K562 (cell line): ENCODE data around the gene RPL7A.

Source experiments
- CHD1 ChIP-seq: fragments of 200-600 bp; sonication (generic); IDR thresholded peaks from one replicate; pipeline ENCODE4 v1.6.1; 2012; ENCODE audit warnings: mild to moderate bottlenecking, moderate library complexity, low read length, inconsistent platforms
- CHD2 ChIP-seq: IDR thresholded peaks from 2 replicates; pipeline ENCODE4 v1.6.1; 2011; ENCODE audit warnings: low read depth, low read length
- EZH2 ChIP-seq: IDR thresholded peaks from 2 replicates; pipeline ENCODE4 v1.6.1; 2012; ENCODE audit warnings: low read depth, mild to moderate bottlenecking, inconsistent platforms, low read length, borderline replicate concordance
- NCOA2 ChIP-seq, 2 experiments: fragments of 450-650 bp; IDR thresholded peaks; 2 replicates each; pipeline ENCODE4 v1.6.1; 2018; ENCODE audit warnings: mild to moderate bottlenecking in 2 of 2, moderate library complexity in 1 of 2; ENCODE audit not compliant: partially characterized antibody in 2 of 2
- NFYB ChIP-seq: IDR thresholded peaks from 2 replicates; pipeline ENCODE4 v1.6.1; 2011; ENCODE audit warnings: mild to moderate bottlenecking, moderate library complexity; ENCODE audit not compliant: insufficient read length; ENCODE audit errors: extremely low read depth
- NONO ChIP-seq, 2 experiments: fragments of 200-400 bp in 1 of 2; fragments of 450-650 bp in 1 of 2; formaldehyde crosslinking in 1 of 2; IDR thresholded peaks; 2 replicates each; pipeline ENCODE4 v1.6.1; 2017; ENCODE audit warnings: low read depth in 2 of 2, mild to moderate bottlenecking in 2 of 2, moderate library complexity in 2 of 2, low read length in 1 of 2
- NR3C1 ChIP-seq: sonication (generic); formaldehyde crosslinking; IDR thresholded peaks from 2 replicates; pipeline ENCODE4 v1.8.1; 2022; ENCODE audit warnings: missing genetic modification reagents
- PML ChIP-seq: IDR thresholded peaks from 2 replicates; pipeline ENCODE4 v1.6.1; 2012; ENCODE audit warnings: low read length, inconsistent platforms
- POLR2AphosphoS5 ChIP-seq: IDR thresholded peaks from 2 replicates; pipeline ENCODE4 v1.6.1; 2011; ENCODE audit warnings: mild to moderate bottlenecking, low read depth, low read length, moderate library complexity; ENCODE audit not compliant: control insufficient read depth, insufficient read depth
- RNF2 ChIP-seq: sonication (generic); IDR thresholded peaks from 2 replicates; pipeline ENCODE4 v1.6.1; 2016
- SMAD1 ChIP-seq: fragments of 150-350 bp; IDR thresholded peaks from 2 replicates; pipeline ENCODE4 v1.6.1; 2014; ENCODE audit warnings: low read length, low read depth; ENCODE audit not compliant: partially characterized antibody
- ZNF3 ChIP-seq: fragments of 250-450 bp; sonication (Bioruptor Pico); IDR thresholded peaks from 2 replicates; pipeline ENCODE4 v1.5.0; 2021; ENCODE audit warnings: mild to moderate bottlenecking, moderate library complexity
- TF ChIP-seq, protein P1 (sequence below): fragments of 450-650 bp; formaldehyde crosslinking; IDR thresholded peaks from 2 replicates; pipeline ENCODE4 v1.4.0; 2022; ENCODE audit warnings: mild to moderate bottlenecking, moderate library complexity
- TF ChIP-seq, protein P2 (sequence below): sonication (generic); formaldehyde crosslinking; IDR thresholded peaks from 2 replicates; pipeline ENCODE4 v1.9.0; 2022; ENCODE audit warnings: mild to moderate bottlenecking, missing genetic modification reagents

DNA sequence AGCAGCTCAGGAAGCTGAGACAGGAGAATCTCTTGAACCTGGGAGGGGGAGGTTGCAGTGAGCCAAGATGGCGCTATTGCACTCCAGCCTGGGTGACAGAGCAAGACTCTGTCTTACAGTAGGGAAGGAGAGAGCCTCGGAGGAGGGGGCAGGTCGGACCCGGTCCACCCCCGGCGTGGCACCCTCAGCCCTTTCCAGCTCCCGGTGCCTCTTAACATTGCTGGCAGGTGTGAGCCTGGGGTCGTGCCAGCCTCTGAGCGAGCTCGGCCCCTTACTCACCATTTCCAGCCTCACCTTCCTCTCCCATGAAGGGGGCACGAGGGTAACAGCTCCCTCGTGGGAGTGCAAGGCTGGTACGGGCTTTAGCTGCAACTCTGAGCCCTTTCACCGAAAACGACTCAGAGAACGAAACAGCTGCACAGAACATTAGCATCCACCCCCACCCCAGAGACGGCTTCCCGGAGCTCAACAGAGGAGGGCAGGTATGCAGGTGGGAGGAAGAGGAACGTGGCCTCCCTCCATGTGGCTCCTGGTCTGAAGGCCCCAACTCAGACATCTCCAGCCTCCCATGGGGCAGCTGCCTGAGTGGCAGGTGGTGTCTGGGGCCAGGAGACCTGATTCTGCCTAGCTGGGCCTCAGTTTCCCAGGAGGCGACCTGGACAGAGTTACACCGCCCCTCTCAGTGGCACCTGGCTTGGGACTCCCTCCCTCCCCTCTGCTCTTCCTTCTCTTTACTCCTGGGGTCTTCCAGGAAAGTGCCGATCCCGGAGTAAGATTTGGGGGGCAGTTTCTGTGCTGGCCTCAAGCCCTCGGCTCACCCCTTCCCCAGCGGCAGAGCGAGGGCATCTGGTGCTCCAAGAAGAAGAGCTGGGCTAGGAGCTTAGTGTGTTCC, 44.5 kb upstream of the RPL7A start:
- TF ChIP-seq, protein P1, sequence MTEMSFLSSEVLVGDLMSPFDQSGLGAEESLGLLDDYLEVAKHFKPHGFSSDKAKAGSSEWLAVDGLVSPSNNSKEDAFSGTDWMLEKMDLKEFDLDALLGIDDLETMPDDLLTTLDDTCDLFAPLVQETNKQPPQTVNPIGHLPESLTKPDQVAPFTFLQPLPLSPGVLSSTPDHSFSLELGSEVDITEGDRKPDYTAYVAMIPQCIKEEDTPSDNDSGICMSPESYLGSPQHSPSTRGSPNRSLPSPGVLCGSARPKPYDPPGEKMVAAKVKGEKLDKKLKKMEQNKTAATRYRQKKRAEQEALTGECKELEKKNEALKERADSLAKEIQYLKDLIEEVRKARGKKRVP (CRISPR knock-in tag) = no peak
- TF ChIP-seq PML (no peak), EZH2 (no peak), SMAD1 (no peak), CHD1 (no peak), NCOA2 (IDR thresholded peaks at IDR 0.05; ENCODE audit: partially characterized antibody in 2 of 2) (no peak), NONO (IDR thresholded peaks at IDR 0.05; ENCODE audit: low read depth in 2 of 2, low read length in 1 of 2) (no peak), NFYB (no peak), POLR2AphosphoS5 (no peak), RNF2 (no peak), ZNF3 (CRISPR knock-in tag) (no peak), CHD2 (no peak), NR3C1 (CRISPR knock-in tag) (no peak)
- TF ChIP-seq, protein P2, sequence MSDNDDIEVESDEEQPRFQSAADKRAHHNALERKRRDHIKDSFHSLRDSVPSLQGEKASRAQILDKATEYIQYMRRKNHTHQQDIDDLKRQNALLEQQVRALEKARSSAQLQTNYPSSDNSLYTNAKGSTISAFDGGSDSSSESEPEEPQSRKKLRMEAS (CRISPR knock-in tag) = no peak
